Heart right ventricle (tissue), 16 donors: ENCODE results near the gene DZANK1. TPM values are rescaled to one million over a fixed set of nuclear protein-coding genes. Genes with fewer than 3 reads are reported as not detected.

ENCODE experiments used
- ATAC-seq, 8 donors: fragments of 200-7000 bp; cut with Tn5 transposase; one replicate each; pipeline ENCODE4 v1.9.1; 2020; ENCODE audit warnings: mild to moderate bottlenecking in 8 of 8, moderate library complexity in 8 of 8, moderate number of reproducible peaks in 1 of 8
- DNase-seq, 2 donors: peaks; one replicate each; pipeline ENCODE4 v3.0.0-alpha.2; 2020
- H3K27ac ChIP-seq, 10 donors: fragments of 200-600 bp; sonication (generic) in 2 of 10; one replicate each; pipeline versions ENCODE4 v1.5.0 to v1.8.0; 2020 to 2022; ENCODE audit warnings: mild to moderate bottlenecking in 3 of 10
- H3K27me3 ChIP-seq, 7 donors: fragments of 200-600 bp; one replicate each; pipeline ENCODE4 v1.8.0; 2021 to 2022; ENCODE audit warnings: mild to moderate bottlenecking in 2 of 7
- H3K36me3 ChIP-seq, 9 donors: fragments of 200-600 bp; sonication (generic) in 1 of 9; one replicate each; pipeline versions ENCODE4 v1.5.0 to v1.8.0; 2020 to 2022; ENCODE audit warnings: mild to moderate bottlenecking in 2 of 9
- H3K4me1 ChIP-seq, 9 donors: fragments of 200-600 bp; sonication (generic) in 1 of 9; one replicate each; pipeline versions ENCODE4 v1.5.0 to v1.8.0; 2020 to 2022; ENCODE audit warnings: mild to moderate bottlenecking in 4 of 9
- H3K4me3 ChIP-seq, 10 donors: fragments of 200-600 bp; sonication (generic) in 2 of 10; one replicate each; pipeline versions ENCODE4 v1.5.0 to v1.8.0; 2020 to 2022; ENCODE audit warnings: mild to moderate bottlenecking in 7 of 10, moderate library complexity in 2 of 10
- H3K9me3 ChIP-seq, 11 donors: fragments of 200-600 bp in 10 of 11; sonication (generic) in 2 of 11; one replicate each; pipeline versions ENCODE4 v1.5.0 to v1.8.0; 2013 to 2022; ENCODE audit warnings: mild to moderate bottlenecking in 2 of 11, control low read depth in 1 of 11, moderate library complexity in 1 of 11
- WGBS, 2 donors: extraction: QIAGEN DNeasy Blood & Tissue Kit; methylation state at CpG; one replicate each; pipeline ENCODE4 v1.1.7; 2013; ENCODE audit warnings: inconsistent platforms in 1 of 2; 5-methylcytosine and 5-hydroxymethylcytosine counted together
- intact Hi-C, 10 donors: fragments of 100-400 bp; cut with DNase I; formaldehyde crosslinking; loops; one replicate each; pipeline versions ENCODE4 v1.11.1 to v1.14.2; 2022
- polyA plus RNA-seq, 2 donors: library from polyadenylated mRNA; stranded (reverse); fragments of 200-250 nt; gene quantifications; one replicate each; pipeline ENCODE4 v1.2.3, GENCODE V29; 2013
- total RNA-seq, 10 donors: library from RNA; stranded (reverse); fragmentation: NEBNext Ultra II Directional in 3 of 10; extraction: Animal tissue kit (Norgen Biotek cat#: 25700) in 3 of 10; gene quantifications; one replicate each; pipeline versions ENCODE4 v1.2.1 to v1.2.4, GENCODE V29; 2021 to 2023
- TF ChIP-seq, protein P1 (sequence below), 9 donors: fragments of 200-600 bp; sonication (generic) in 2 of 9; IDR thresholded peaks; one replicate each; pipeline versions ENCODE4 v1.5.0 to v1.8.0; 2021 to 2022; ENCODE audit warnings: antibody characterized with exemption in 9 of 9, mild to moderate bottlenecking in 5 of 9, moderate library complexity in 1 of 9
- donor health status: Arrhythmogenic right ventricular cardiomyopathy.
- donor health status: ischemic (EF 13 %, LVEDD 7.1; RV severe dilation, severe dysfunction).
- donor health status: healthy with polysubstance abuse.
- donor health status: DM: no; HTN: yes; CAD: no.
- donor health status: DM: no; HTN: no; CAD: no.
- donor health status: ischemic (EF 25% LVEDD 6.9; RV normal size, moderate dysfunction).
- donor health status: ischemic (EF 25% LVEDD 5.7; RV mildly dilated, moderate dysfunction).
- donor health status: healthy.
- donor health status: DM: yes; HTN: yes; CAD: no.
- donor health status: Ischemic cardiomyopathy.
- donor health status: ischemic (EF 35%, LVEDD 5.7; RV mildly dilated, moderate dysfunction).
- donor health status: nonischemic (EF 11% LVEDD 7.7; RV severe dilation, severe dysfunction).
- donor health status: DM: yes; HTN: yes; CAD: no.
- donor health status: PGD.
- donor health status: ischemic (EF 29% LVEDD 5.4; RV normal size, mild dysfunction).
- donor health status: nonischemic (EF 23%, LVEDD 6.1; RV moderate dilation, normal function).

DZANK1 gene
- total and polyA plus RNA-seq, 12 donors, result 0.35 to 1.7 (median 0.83) TPM

- intact Hi-C loops, result no loop called here
- H3K27me3 ChIP-seq, result no peaks in the 10 kb centered on the region
- no peak for ATAC-seq
- peaks cover 0 to 11% (median 4%) of the 10 kb centered on the region in 11 donors for H3K9me3 ChIP-seq
- H3K36me3 ChIP-seq, result peaks cover 0 to 5% (median 0%) of the 10 kb centered on the region in 9 donors
- no peak overlapping the region for H3K27ac ChIP-seq
- TF ChIP-seq, protein P1, sequence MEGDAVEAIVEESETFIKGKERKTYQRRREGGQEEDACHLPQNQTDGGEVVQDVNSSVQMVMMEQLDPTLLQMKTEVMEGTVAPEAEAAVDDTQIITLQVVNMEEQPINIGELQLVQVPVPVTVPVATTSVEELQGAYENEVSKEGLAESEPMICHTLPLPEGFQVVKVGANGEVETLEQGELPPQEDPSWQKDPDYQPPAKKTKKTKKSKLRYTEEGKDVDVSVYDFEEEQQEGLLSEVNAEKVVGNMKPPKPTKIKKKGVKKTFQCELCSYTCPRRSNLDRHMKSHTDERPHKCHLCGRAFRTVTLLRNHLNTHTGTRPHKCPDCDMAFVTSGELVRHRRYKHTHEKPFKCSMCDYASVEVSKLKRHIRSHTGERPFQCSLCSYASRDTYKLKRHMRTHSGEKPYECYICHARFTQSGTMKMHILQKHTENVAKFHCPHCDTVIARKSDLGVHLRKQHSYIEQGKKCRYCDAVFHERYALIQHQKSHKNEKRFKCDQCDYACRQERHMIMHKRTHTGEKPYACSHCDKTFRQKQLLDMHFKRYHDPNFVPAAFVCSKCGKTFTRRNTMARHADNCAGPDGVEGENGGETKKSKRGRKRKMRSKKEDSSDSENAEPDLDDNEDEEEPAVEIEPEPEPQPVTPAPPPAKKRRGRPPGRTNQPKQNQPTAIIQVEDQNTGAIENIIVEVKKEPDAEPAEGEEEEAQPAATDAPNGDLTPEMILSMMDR (IDR thresholded peaks at IDR 0.05), result no peak
- no peak overlapping the region for H3K4me3 ChIP-seq
- 59 to 72% methylated on average over 4 of the region's 4 CpGs for WGBS, 2 donors
- peaks cover 0 to 7% (median 0%) of the 10 kb centered on the region in 9 donors for H3K4me1 ChIP-seq
- no peak for DNase-seq
These were observed 69.8 kb downstream of the DZANK1 start for GRCh38 chr20:18397030-18397429.

DNA sequence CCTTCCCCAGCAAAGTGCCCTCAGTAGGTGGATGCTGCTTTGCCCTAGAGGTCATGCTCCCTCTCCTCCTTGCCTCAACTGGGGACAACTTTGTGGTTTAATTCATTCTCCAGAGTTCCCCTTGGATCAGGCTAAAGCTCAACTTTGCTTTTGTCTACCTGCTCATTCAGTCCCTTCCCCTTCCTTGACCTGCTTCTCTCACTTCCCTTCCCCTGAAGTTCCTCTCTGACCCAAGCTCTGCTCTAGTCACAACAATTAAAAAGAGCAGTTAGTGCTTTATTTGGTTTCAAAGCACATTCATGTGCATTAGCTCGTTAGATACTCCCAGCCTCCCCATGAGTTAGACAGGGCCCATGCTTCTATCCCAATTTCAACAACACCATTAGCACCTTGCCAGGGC, 71.3 kb downstream of the DZANK1 start:
- Histone ChIP-seq H3K27me3 (no peaks in the 10 kb centered on the region), H3K27ac (no peak overlapping the region), H3K9me3 (no peaks in the 10 kb centered on the region), H3K4me1 (peaks cover 0 to 7% (median 0%) of the 10 kb centered on the region in 9 donors), H3K4me3 (no peak overlapping the region), H3K36me3 (peaks cover 0 to 5% (median 0%) of the 10 kb centered on the region in 9 donors)
- 73 to 80% methylated on average over 1 of the region's 1 CpG for WGBS, 2 donors
- no peak for DNase-seq
- no peak for ATAC-seq
- TF ChIP-seq, protein P1 (IDR thresholded peaks at IDR 0.05), result no peak
- intact Hi-C loops, result no loop called here

DNA sequence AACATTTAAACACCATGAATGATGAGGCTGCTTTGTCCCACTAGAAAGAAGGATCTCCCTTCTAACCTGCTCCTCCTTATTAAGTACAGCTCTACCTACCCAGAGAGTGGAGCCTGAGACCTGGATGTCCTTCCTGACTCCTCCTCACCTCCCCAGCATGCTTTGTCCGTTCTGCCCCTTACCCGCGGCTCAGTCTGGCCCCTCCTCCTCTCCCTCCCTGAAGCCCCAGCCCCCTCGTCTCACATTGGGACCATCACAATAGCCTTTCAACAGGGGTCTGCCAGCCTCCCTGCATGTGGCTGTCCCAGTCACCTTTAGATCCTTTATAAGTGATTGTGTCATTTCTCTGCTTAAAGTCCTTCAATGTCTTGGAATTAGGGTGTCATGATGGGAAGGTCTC, 72.5 kb downstream of the DZANK1 start:
- H3K4me3 ChIP-seq, result no peak overlapping the region
- 28 to 32% methylated on average over 4 of the region's 4 CpGs for WGBS, 2 donors
- no peak for ATAC-seq
- DNase-seq, result no peak
- intact Hi-C loops, result no loop called here
- H3K36me3 ChIP-seq, result peaks cover 0 to 3% (median 0%) of the 10 kb centered on the region in 9 donors
- TF ChIP-seq, protein P1 (IDR thresholded peaks at IDR 0.05), result no peak
- no peak overlapping the region for H3K27ac ChIP-seq
- H3K9me3 ChIP-seq, result no peaks in the 10 kb centered on the region
- H3K27me3 ChIP-seq, result no peaks in the 10 kb centered on the region
- H3K4me1 ChIP-seq, result peaks cover 0 to 7% (median 0%) of the 10 kb centered on the region in 9 donors

GRCh38 chr20:18391686-18392085, 75.1 kb downstream of the DZANK1 start:
- H3K36me3 ChIP-seq, result peaks cover 0 to 8% (median 0%) of the 10 kb centered on the region in 9 donors
- TF ChIP-seq, protein P1 (IDR thresholded peaks at IDR 0.05), result no peak
- ATAC-seq (no peak), DNase-seq (no peak)
- H3K4me3 ChIP-seq, result no peak overlapping the region
- H3K9me3 ChIP-seq, result no peaks in the 10 kb centered on the region
- H3K27me3 ChIP-seq, result no peaks in the 10 kb centered on the region
- no peaks in the 10 kb centered on the region for H3K4me1 ChIP-seq
- 76 to 86% methylated on average over 5 of the region's 5 CpGs for WGBS, 2 donors
- intact Hi-C loops, result no loop called here
- no peak overlapping the region for H3K27ac ChIP-seq
